Keratinocyte (primary cell): Measurements from ENCODE around the gene COL13A1. TPM values are rescaled to one million over a fixed set of nuclear protein-coding genes. Genes with fewer than 3 reads are reported as not detected.

ENCODE experiments used
- DNase-seq: peaks from one replicate; pipeline ENCODE4 v3.0.0-alpha.2; 2011; ENCODE audit warnings: low read depth, missing footprints, low spot score
- FAIRE-seq: peaks from 2 replicates; lab custom pipeline; 2011; peaks lifted over from hg19 to GRCh38; lab: Jason Lieb, UNC
- H2AFZ ChIP-seq: 2 replicates; pipeline ENCODE4 v1.6.0; 2012; ENCODE audit warnings: low read length, control low read depth, inconsistent platforms; ENCODE audit not compliant: control insufficient read depth
- H3K27ac ChIP-seq: 2 replicates; pipeline ENCODE4 v1.5.1; 2011; ENCODE audit warnings: low read length; ENCODE audit not compliant: control insufficient read depth, insufficient read depth
- H3K27me3 ChIP-seq: 3 replicates; pipeline ENCODE4 v1.6.0; 2011; ENCODE audit warnings: low read length; ENCODE audit not compliant: control insufficient read depth, insufficient read depth; ENCODE audit errors: extremely low read depth
- H3K36me3 ChIP-seq, 2 experiments: 2 replicates in 1 of 2; 3 replicates in 1 of 2; pipeline ENCODE4 v1.5.1; 2011; ENCODE audit warnings: low read length in 2 of 2, mild to moderate bottlenecking in 1 of 2; ENCODE audit not compliant: control insufficient read depth in 2 of 2, insufficient read depth in 2 of 2; ENCODE audit errors: extremely low read depth in 1 of 2
- H3K4me1 ChIP-seq: 3 replicates; pipeline ENCODE4 v1.5.1; 2011; ENCODE audit warnings: low read length; ENCODE audit not compliant: control insufficient read depth, insufficient read depth; ENCODE audit errors: extremely low read depth
- H3K4me2 ChIP-seq: 3 replicates; pipeline ENCODE4 v1.6.0; 2011; ENCODE audit warnings: low read depth, low read length; ENCODE audit not compliant: control insufficient read depth, insufficient read depth; ENCODE audit errors: extremely low read depth
- H3K4me3 ChIP-seq, 3 experiments: fragments of 200-600 bp in 1 of 3; sonication (generic) in 1 of 3; 2 replicates in 2 of 3; 3 replicates in 1 of 3; pipeline ENCODE4 v1.5.1; 2011 to 2016; ENCODE audit warnings: low read length in 3 of 3, mild to moderate bottlenecking in 3 of 3, control low read depth in 2 of 3, inconsistent platforms in 1 of 3, low read depth in 1 of 3, mixed read lengths in 1 of 3, mixed run types in 1 of 3, moderate library complexity in 1 of 3; ENCODE audit not compliant: control insufficient read depth in 2 of 3, insufficient read depth in 2 of 3; ENCODE audit errors: extremely low read depth in 1 of 3
- H3K79me2 ChIP-seq: 2 replicates; pipeline ENCODE4 v1.6.0; 2012; ENCODE audit warnings: low read length; ENCODE audit not compliant: control insufficient read depth, insufficient read depth
- H3K9ac ChIP-seq: 3 replicates; pipeline ENCODE4 v1.6.0; 2011; ENCODE audit warnings: low read length; ENCODE audit not compliant: control insufficient read depth, insufficient read depth; ENCODE audit errors: extremely low read depth
- H3K9me1 ChIP-seq: 3 replicates; pipeline ENCODE4 v1.6.0; 2011; ENCODE audit warnings: low read length; ENCODE audit not compliant: control insufficient read depth, insufficient read depth; ENCODE audit errors: extremely low read depth
- H3K9me3 ChIP-seq: 2 replicates; pipeline ENCODE4 v1.5.1; 2012; ENCODE audit warnings: low read depth, low read length; ENCODE audit not compliant: control insufficient read depth
- H4K20me1 ChIP-seq: 3 replicates; pipeline ENCODE4 v1.6.0; 2011; ENCODE audit warnings: low read length; ENCODE audit not compliant: control insufficient read depth, insufficient read depth; ENCODE audit errors: extremely low read depth
- CTCF ChIP-seq, 3 experiments: IDR thresholded peaks in 1 of 3; conservative IDR thresholded peaks in 1 of 3; optimal IDR thresholded peaks in 1 of 3; 2 replicates in 2 of 3; 3 replicates in 1 of 3; pipeline versions ENCODE3 to v1.5.1; 2011; ENCODE audit warnings: low read length in 3 of 3, mild to moderate bottlenecking in 3 of 3, moderate library complexity in 2 of 3, control low read depth in 1 of 3, inconsistent platforms in 1 of 3; ENCODE audit not compliant: insufficient read depth in 2 of 3; ENCODE audit errors: extremely low read depth in 1 of 3
- EZH2 ChIP-seq: IDR thresholded peaks from one replicate; pipeline ENCODE4 v1.6.1; 2012; ENCODE audit warnings: inconsistent platforms, mild to moderate bottlenecking, low read length, moderate library complexity
- dilution Hi-C: fragments of 300-500 bp; cut with MboI; formaldehyde crosslinking; loops from one replicate; pipeline ENCODE4 v1.7.0; 2020; ENCODE audit warnings: low sequenced_read_pairs; ENCODE audit not compliant: extremely low pct_ligation_motif_present
- polyA plus RNA-seq, 5 experiments: library from polyadenylated mRNA; depleted of rRNA in 3 of 5; stranded (reverse) in 3 of 5; stranded (forward) in 1 of 5; unstranded in 1 of 5; fragments of >200 nt; gene quantifications; 1 replicate in 1 of 5; 2 replicates in 3 of 5; 3 replicates in 1 of 5; pipeline versions ENCODE4 v1.2.1 to v1.2.3, GENCODE V29; 2011 to 2012; ENCODE audit warnings: missing spikeins in 2 of 5, low read depth in 1 of 5, low replicate concordance in 1 of 5

The COL13A1 gene
- polyA plus RNA-seq, 1 donor (not counting 4 experiments of a cell fraction or from before 2014, with no cell fraction given): 1.5 TPM

- no peak overlapping the region for H2AFZ ChIP-seq
- H3K27me3 ChIP-seq: no peaks in the 10 kb centered on the region
- no peak overlapping the region for H3K4me2 ChIP-seq
- H3K9ac ChIP-seq: no peak overlapping the region
- dilution Hi-C loops: no loop called here
- no peak for DNase-seq
- no peaks in the 10 kb centered on the region for H3K36me3 ChIP-seq
- no peaks in the 10 kb centered on the region for H3K9me3 ChIP-seq
- TF ChIP-seq EZH2 (no peak), CTCF (optimal IDR thresholded peaks at IDR 0.05 in 1 of 3, IDR thresholded peaks at IDR 0.05 in 1 of 3, conservative IDR thresholded peaks at IDR 0.05 in 1 of 3; ENCODE audit: extremely low read depth in 1 of 3, insufficient read depth in 2 of 3, low read length in 3 of 3) (no peak)
- no peaks in the 10 kb centered on the region for H4K20me1 ChIP-seq
- peaks cover 53% of the 10 kb centered on the region for H3K4me1 ChIP-seq
- no peak overlapping the region for H3K27ac ChIP-seq
- no peak for FAIRE-seq
- no peak overlapping the region for H3K4me3 ChIP-seq
- no peaks in the 10 kb centered on the region for H3K9me1 ChIP-seq
- no peaks in the 10 kb centered on the region for H3K79me2 ChIP-seq
Observed at GRCh38 chr10:69870591-69870990, 68.9 kb downstream of the COL13A1 start.

GRCh38 chr10:69871074-69871473 lies 69.4 kb downstream of the COL13A1 start:
- dilution Hi-C loops: no loop called here
- no peak overlapping the region for H2AFZ ChIP-seq
- no peak overlapping the region for H3K9ac ChIP-seq
- no peak overlapping the region for H3K4me3 ChIP-seq
- no peaks in the 10 kb centered on the region for H3K9me1 ChIP-seq
- no peaks in the 10 kb centered on the region for H3K36me3 ChIP-seq
- H3K9me3 ChIP-seq: no peaks in the 10 kb centered on the region
- DNase-seq (no peak), FAIRE-seq (no peak)
- H3K79me2 ChIP-seq: no peaks in the 10 kb centered on the region
- H3K4me2 ChIP-seq: no peak overlapping the region
- TF ChIP-seq EZH2: no peak
- no peaks in the 10 kb centered on the region for H4K20me1 ChIP-seq
- no peak overlapping the region for H3K27ac ChIP-seq
- peaks cover 48% of the 10 kb centered on the region for H3K4me1 ChIP-seq
- no peaks in the 10 kb centered on the region for H3K27me3 ChIP-seq

GRCh38 chr10:69872323-69872722 lies 70.6 kb downstream of the COL13A1 start:
- dilution Hi-C loops: no loop called here
- H3K4me3 ChIP-seq: no peak overlapping the region
- H3K79me2 ChIP-seq: no peaks in the 10 kb centered on the region
- no peak for FAIRE-seq
- no peak overlapping the region for H3K4me2 ChIP-seq
- no peaks in the 10 kb centered on the region for H4K20me1 ChIP-seq
- H3K27ac ChIP-seq: no peak overlapping the region
- no peaks in the 10 kb centered on the region for H3K27me3 ChIP-seq
- no peak overlapping the region for H3K9ac ChIP-seq
- peaks cover 35% of the 10 kb centered on the region for H3K4me1 ChIP-seq
- H3K36me3 ChIP-seq: no peaks in the 10 kb centered on the region
- no peaks in the 10 kb centered on the region for H3K9me3 ChIP-seq
- no peak overlapping the region for H2AFZ ChIP-seq
- no peaks in the 10 kb centered on the region for H3K9me1 ChIP-seq
- TF ChIP-seq CTCF (optimal IDR thresholded peaks at IDR 0.05 in 1 of 3, IDR thresholded peaks at IDR 0.05 in 1 of 3, conservative IDR thresholded peaks at IDR 0.05 in 1 of 3; ENCODE audit: extremely low read depth in 1 of 3, insufficient read depth in 2 of 3, low read length in 3 of 3) (no peak), EZH2 (no peak)
- no peak for DNase-seq
